ENCODE data around the gene ASPRV1.

ASPRV1 gene

GRCh38 chr2:69937968-69938367, 23.5 kb downstream of the ASPRV1 start:
- no peak for DNase-seq

GRCh38 chr2:69936906-69937305, 24.5 kb downstream of the ASPRV1 start:
- DNase-seq = no peak

- DNase-seq = no peak
Observed at GRCh38 chr2:69935011-69935410, 26.4 kb downstream of the ASPRV1 start.

- no peak for DNase-seq
Observed at GRCh38 chr2:69934614-69934908, 26.9 kb downstream of the ASPRV1 start.

- no peak for DNase-seq
Observed at GRCh38 chr2:69933839-69934613, 27.4 kb downstream of the ASPRV1 start.

GRCh38 chr2:69933254-69933828, 28.1 kb downstream of the ASPRV1 start:
- DNase-seq = no peak

- no peak for DNase-seq
Observed at GRCh38 chr2:69932596-69932922, 28.9 kb downstream of the ASPRV1 start.

GRCh38 chr2:69931832-69932595, 29.4 kb downstream of the ASPRV1 start:
- DNase-seq = no peak

GRCh38 chr2:69926849-69927515, 34.4 kb downstream of the ASPRV1 start:
- no peak for DNase-seq

- DNase-seq = no peak
Observed at GRCh38 chr2:69923116-69923515, 38.3 kb downstream of the ASPRV1 start.

- DNase-seq = no peak
Observed at GRCh38 chr2:69918401-69918800, 43.0 kb downstream of the ASPRV1 start.

- no peak for DNase-seq
Observed at GRCh38 chr2:69917852-69918251, 43.6 kb downstream of the ASPRV1 start.

GRCh38 chr2:69916106-69916505, 45.3 kb downstream of the ASPRV1 start:
- no peak for DNase-seq

- peak; percentile 30 for DNase-seq
Observed at GRCh38 chr2:69914950-69915945, 46.2 kb downstream of the ASPRV1 start, which contains the start of gene MXD1. MXD1 (plus strand) TSS chr2:69915109; CDS start chr2:69915331, 222 bp downstream.

- DNase-seq = peak; percentile 100
Observed at GRCh38 chr2:69914164-69914949, 47.1 kb downstream of the ASPRV1 start.

GRCh38 chr2:69911985-69912563, 49.4 kb downstream of the ASPRV1 start:
- DNase-seq = peak; percentile 55

Data from NCI-H345 (cell line).